NB4 (cell line): ENCODE results near the gene INAFM1.

ENCODE experiments used
- CTCF ChIP-seq: IDR thresholded peaks from one replicate; pipeline ENCODE4 v1.5.1; 2012; ENCODE audit warnings: low read depth, low read length
- POLR2A ChIP-seq: IDR thresholded peaks from 2 replicates; pipeline ENCODE4 v1.6.1; 2011; ENCODE audit warnings: mild to moderate bottlenecking; ENCODE audit not compliant: insufficient read length; ENCODE audit errors: extremely low read depth

DNA sequence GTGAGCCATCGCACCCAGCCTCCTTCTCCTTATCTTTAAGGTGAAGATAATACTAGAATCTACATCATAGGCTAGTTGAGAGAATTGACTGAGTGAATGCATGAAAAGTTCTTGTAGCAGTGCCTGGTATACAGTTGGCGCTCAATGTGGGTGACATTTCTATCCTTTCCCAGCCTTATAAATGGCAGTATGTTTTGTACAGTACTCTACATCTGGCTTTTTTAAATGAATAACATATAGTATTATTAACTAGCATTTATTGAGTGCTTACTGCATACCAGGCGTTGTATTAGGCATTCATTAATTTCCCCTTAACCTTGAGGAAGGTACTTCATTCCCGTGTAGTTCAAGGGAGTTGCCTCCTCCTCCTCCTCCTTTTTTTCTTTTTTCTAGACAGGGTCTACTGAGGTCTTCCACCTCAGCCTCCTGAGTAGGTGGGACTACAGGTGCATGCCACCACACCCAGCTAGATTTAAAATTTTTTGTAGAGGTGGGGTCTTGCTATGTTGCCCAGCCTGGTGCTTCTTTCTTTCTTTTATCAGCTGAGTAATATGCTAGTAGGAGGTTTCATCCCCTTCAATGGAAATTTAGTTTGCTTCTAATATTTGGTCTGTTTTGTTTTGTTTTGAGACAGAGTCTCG, 37.8 kb downstream of the INAFM1 start:
- TF ChIP-seq POLR2A, result no peak
- no peak for TF ChIP-seq CTCF
